Prostate gland (tissue), 2 donors: ENCODE data around the gene ABCA7. TPM values are rescaled to one million over a fixed set of nuclear protein-coding genes. Genes with fewer than 3 reads are reported as not detected.

Experiments
- DNase-seq: peaks from one replicate; pipeline ENCODE4 v3.0.0-alpha.2; 2019; ENCODE audit warnings: low spot score
- H3K27ac ChIP-seq, 2 donors: fragments of 200-600 bp; sonication (generic); 2 replicates each; pipeline ENCODE4 v1.5.1; 2017 to 2019
- H3K27me3 ChIP-seq: fragments of 200-600 bp; sonication (generic); replicated peaks from 2 replicates; pipeline ENCODE4 v1.5.1; 2019; ENCODE audit not compliant: insufficient read depth
- H3K36me3 ChIP-seq, 2 donors: fragments of 200-600 bp; sonication (generic); 1 replicate in 1 of 2; 2 replicates in 1 of 2; pipeline versions ENCODE4 v1.5.1 to v1.8.1; 2017 to 2019
- H3K4me1 ChIP-seq: fragments of 200-600 bp; sonication (generic); replicated peaks from 2 replicates; pipeline ENCODE4 v1.5.1; 2019
- H3K4me3 ChIP-seq, 2 donors: fragments of 200-600 bp; sonication (generic); 2 replicates each; pipeline ENCODE4 v1.5.1; 2017 to 2019
- H3K9me3 ChIP-seq: fragments of 200-600 bp; sonication (generic); 2 replicates; pipeline ENCODE4 v1.5.1; 2017
- POLR2A ChIP-seq: fragments of 450-650 bp; IDR thresholded peaks from one replicate; pipeline ENCODE4 v1.6.1; 2016; ENCODE audit warnings: antibody characterized with exemption, mild to moderate bottlenecking
- POLR2AphosphoS5 ChIP-seq: sonication (generic); formaldehyde crosslinking; IDR thresholded peaks from one replicate; pipeline ENCODE4 v1.6.1; 2017; ENCODE audit warnings: antibody characterized with exemption
- WGBS: methylation state at CpG from one replicate; pipeline ENCODE4 v1.1.5; 2018; 5-methylcytosine and 5-hydroxymethylcytosine counted together
- intact Hi-C: fragments of 100-400 bp; cut with DNase I; formaldehyde crosslinking; loops from one replicate; pipeline ENCODE4 v1.14.2; 2022
- total RNA-seq, 2 donors: library from RNA; depleted of rRNA; stranded (reverse); fragments of >200 nt; gene quantifications; one replicate each; pipeline ENCODE4 v1.1.0, GENCODE V29; 2016
- TF ChIP-seq, protein P1 (sequence below), 4 experiments: fragments of 200-600 bp in 2 of 4; fragments of 450-650 bp in 2 of 4; sonication (generic) in 2 of 4; IDR thresholded peaks; 1 replicate in 3 of 4; 2 replicates in 1 of 4; pipeline ENCODE4 v1.5.1; 2016 to 2019; ENCODE audit warnings: antibody characterized with exemption in 4 of 4, mild to moderate bottlenecking in 2 of 4, moderate library complexity in 2 of 4

The ABCA7 gene
- total RNA-seq, 2 donors from 2014 or later = 16.2 to 25.1 TPM

DNA sequence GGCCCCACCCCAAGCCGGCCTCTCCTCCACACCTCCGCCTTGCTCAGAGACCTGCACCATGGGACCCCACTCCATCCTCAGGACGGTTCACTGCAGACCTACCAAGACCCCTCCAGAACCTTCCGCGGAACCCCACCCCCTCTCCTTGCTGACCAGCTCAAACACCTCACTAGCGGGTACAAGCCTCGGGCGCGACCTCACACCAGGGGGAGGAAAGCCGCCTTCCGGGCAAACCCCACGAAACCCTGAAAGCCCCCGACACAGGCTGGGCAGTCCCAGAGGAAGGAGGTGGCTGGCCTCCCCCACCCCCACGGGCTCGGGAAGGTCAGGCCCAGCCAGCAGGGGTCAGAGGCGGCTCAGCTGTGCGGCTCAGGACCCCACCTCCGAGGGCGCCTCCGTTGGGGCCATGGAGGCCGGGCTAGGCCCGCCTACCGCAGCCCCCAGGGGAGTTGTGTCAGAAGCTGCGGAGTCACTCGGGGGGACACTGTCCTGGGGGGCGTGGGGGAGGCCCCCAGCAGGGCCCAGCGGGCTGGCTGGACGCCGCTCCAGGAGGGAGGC is 29.8 kb upstream of the ABCA7 start:
- H3K27me3 ChIP-seq = no peaks in the 10 kb centered on the region
- no peaks in the 10 kb centered on the region for H3K4me1 ChIP-seq
- H3K4me3 ChIP-seq = no peak overlapping the region
- 82% methylated on average over 27 of the region's 29 CpGs for WGBS
- no peak overlapping the region for H3K27ac ChIP-seq
- intact Hi-C loops = no loop called here
- peaks cover 6 to 23% of the 10 kb centered on the region in 2 donors for H3K36me3 ChIP-seq
- TF ChIP-seq POLR2A (no peak), POLR2AphosphoS5 (no peak)
- TF ChIP-seq, protein P1, sequence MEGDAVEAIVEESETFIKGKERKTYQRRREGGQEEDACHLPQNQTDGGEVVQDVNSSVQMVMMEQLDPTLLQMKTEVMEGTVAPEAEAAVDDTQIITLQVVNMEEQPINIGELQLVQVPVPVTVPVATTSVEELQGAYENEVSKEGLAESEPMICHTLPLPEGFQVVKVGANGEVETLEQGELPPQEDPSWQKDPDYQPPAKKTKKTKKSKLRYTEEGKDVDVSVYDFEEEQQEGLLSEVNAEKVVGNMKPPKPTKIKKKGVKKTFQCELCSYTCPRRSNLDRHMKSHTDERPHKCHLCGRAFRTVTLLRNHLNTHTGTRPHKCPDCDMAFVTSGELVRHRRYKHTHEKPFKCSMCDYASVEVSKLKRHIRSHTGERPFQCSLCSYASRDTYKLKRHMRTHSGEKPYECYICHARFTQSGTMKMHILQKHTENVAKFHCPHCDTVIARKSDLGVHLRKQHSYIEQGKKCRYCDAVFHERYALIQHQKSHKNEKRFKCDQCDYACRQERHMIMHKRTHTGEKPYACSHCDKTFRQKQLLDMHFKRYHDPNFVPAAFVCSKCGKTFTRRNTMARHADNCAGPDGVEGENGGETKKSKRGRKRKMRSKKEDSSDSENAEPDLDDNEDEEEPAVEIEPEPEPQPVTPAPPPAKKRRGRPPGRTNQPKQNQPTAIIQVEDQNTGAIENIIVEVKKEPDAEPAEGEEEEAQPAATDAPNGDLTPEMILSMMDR (IDR thresholded peaks at IDR 0.05) = no peak
- H3K9me3 ChIP-seq = no peaks in the 10 kb centered on the region
- no peak for DNase-seq

DNA sequence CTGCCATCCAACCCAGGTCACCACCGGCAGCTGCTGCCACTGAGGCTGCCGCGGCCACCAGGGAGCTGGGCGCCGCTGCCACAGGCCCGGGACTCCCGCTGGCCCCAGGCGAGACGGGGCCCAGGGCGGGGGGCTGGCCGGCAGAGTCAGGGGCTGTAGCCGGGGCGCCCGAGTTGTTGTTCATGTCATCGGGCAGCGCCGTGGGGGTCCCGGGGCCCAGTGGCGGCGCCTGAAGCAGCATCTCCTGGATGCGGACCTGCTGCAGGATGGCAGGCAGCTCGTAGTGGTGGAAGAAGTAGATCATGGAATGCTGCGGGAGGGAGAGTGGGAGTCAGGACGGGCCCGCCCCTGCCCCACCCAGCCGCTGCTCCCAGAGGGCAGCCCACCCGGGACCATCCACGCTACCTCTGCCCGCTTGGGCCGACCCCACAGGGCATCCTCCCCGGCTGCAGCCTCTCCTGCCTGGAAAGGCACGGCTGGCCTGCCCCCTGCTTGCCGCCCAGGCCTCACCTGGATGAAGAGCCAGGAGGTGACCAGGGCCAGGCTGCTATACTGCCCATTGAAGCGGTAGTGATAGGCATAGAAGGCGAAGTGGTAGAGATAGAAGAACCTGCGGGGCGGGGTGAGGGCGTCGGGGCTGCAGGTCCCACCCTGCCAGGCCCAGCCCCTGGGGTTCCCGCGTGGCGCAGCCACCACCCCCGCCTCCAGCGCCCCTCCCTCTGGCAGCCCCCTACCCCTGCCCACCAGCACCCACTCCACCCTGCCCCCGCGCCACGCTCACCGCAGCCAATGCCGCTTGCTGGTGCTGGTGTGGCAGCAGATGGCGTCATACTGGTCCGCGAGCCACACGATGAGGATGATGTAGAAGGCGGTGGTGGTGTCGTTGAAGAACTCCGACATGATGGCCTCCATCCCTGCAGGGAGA is 29.1 kb upstream of the ABCA7 start:
- 92% methylated on average over 53 of the region's 56 CpGs for WGBS
- intact Hi-C loops = no loop called here

GRCh38 chr19:1011831-1012333 is 28.0 kb upstream of the ABCA7 start:
- Histone ChIP-seq H3K4me3 (no peak overlapping the region), H3K27me3 (no peaks in the 10 kb centered on the region), H3K27ac (no peak overlapping the region), H3K4me1 (peaks cover 14% of the 10 kb centered on the region), H3K36me3 (peaks cover 6 to 23% of the 10 kb centered on the region in 2 donors), H3K9me3 (no peaks in the 10 kb centered on the region)
- intact Hi-C loops = no loop called here
- no peak for DNase-seq
- no peak for TF ChIP-seq POLR2AphosphoS5
- TF ChIP-seq POLR2A = no peak
- WGBS = 93% methylated on average over 30 of the region's 36 CpGs

More for the DNA sequence above, 29.1 kb upstream of the ABCA7 start:
- Histone ChIP-seq H3K4me3 (no peak overlapping the region), H3K9me3 (no peaks in the 10 kb centered on the region), H3K4me1 (peaks cover 4% of the 10 kb centered on the region), H3K27ac (no peak overlapping the region), H3K36me3 (peaks cover 6 to 23% of the 10 kb centered on the region in 2 donors), H3K27me3 (no peaks in the 10 kb centered on the region)
- TF ChIP-seq POLR2AphosphoS5 (no peak), POLR2A (no peak)
- TF ChIP-seq, protein P1 (IDR thresholded peaks at IDR 0.05) = no peak
- DNase-seq = no peak

- Histone ChIP-seq H3K27me3 (no peaks in the 10 kb centered on the region), H3K4me1 (peaks cover 19% of the 10 kb centered on the region), H3K4me3 (no peak overlapping the region), H3K27ac (no peak overlapping the region), H3K9me3 (no peaks in the 10 kb centered on the region), H3K36me3 (peaks cover 6 to 23% of the 10 kb centered on the region in 2 donors)
- WGBS = 89% methylated on average over 11 of the region's 18 CpGs
- intact Hi-C loops = no loop called here
- DNase-seq = no peak
- no peak for TF ChIP-seq POLR2A
- TF ChIP-seq, protein P1 (IDR thresholded peaks at IDR 0.05) = no peak
Measured at GRCh38 chr19:1012334-1012733, 27.6 kb upstream of the ABCA7 start.

- no peaks in the 10 kb centered on the region for H3K9me3 ChIP-seq
- peaks cover 6 to 23% of the 10 kb centered on the region in 2 donors for H3K36me3 ChIP-seq
- intact Hi-C loops = no loop called here
- DNase-seq = no peak
- H3K27ac ChIP-seq = no peak overlapping the region
- TF ChIP-seq, protein P1 (IDR thresholded peaks at IDR 0.05) = no peak
- TF ChIP-seq POLR2AphosphoS5 = no peak
- no peak for TF ChIP-seq POLR2A
- no peak overlapping the region for H3K4me3 ChIP-seq
- WGBS = 92% methylated on average over 10 of the region's 10 CpGs
- H3K27me3 ChIP-seq = no peaks in the 10 kb centered on the region
- peaks cover 28% of the 10 kb centered on the region for H3K4me1 ChIP-seq
Measured at GRCh38 chr19:1013218-1013617, 26.7 kb upstream of the ABCA7 start.
